Measurements from ENCODE around the gene RBM47. TPM values are rescaled to one million over a fixed set of nuclear protein-coding genes. Genes with fewer than 3 reads are reported as not detected.

RBM47 gene
- total RNA-seq, 1 donor from 2014 or later = 108 TPM

DNA sequence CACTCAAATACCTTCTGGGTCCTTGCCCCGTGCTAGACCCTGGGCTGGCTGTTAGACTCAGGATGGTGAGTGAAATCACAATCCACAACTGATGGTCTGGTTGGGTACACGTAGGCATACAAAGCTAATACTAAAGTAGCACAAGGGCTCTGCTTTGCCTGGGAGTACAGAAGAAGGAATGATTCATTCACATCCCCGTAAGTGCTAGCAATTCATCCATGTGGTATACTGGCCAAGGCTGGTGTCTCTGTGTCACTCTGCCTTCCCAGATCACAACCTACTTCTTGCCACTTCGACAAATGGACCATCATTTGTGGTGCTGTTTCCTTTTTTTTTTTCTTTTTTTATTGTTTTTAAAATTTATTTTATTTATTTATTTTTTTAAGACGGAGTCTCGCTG, 19.7 kb upstream of the RBM47 start:
- ATAC-seq (no peak), DNase-seq (no peak)
- no peak overlapping the region for H3K4me3 ChIP-seq
- peaks cover 6% of the 10 kb centered on the region for H3K4me1 ChIP-seq
- TF ChIP-seq, protein P1, sequence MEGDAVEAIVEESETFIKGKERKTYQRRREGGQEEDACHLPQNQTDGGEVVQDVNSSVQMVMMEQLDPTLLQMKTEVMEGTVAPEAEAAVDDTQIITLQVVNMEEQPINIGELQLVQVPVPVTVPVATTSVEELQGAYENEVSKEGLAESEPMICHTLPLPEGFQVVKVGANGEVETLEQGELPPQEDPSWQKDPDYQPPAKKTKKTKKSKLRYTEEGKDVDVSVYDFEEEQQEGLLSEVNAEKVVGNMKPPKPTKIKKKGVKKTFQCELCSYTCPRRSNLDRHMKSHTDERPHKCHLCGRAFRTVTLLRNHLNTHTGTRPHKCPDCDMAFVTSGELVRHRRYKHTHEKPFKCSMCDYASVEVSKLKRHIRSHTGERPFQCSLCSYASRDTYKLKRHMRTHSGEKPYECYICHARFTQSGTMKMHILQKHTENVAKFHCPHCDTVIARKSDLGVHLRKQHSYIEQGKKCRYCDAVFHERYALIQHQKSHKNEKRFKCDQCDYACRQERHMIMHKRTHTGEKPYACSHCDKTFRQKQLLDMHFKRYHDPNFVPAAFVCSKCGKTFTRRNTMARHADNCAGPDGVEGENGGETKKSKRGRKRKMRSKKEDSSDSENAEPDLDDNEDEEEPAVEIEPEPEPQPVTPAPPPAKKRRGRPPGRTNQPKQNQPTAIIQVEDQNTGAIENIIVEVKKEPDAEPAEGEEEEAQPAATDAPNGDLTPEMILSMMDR (IDR thresholded peaks at IDR 0.05) = no peak
- intact Hi-C loops (cut with DNase I) = no loop called here
- H3K9me3 ChIP-seq = no peaks in the 10 kb centered on the region
- H3K36me3 ChIP-seq = no peaks in the 10 kb centered on the region
- no peak overlapping the region for H3K27ac ChIP-seq
- H3K27me3 ChIP-seq (ENCODE audit: low read depth) = no peaks in the 10 kb centered on the region

DNA sequence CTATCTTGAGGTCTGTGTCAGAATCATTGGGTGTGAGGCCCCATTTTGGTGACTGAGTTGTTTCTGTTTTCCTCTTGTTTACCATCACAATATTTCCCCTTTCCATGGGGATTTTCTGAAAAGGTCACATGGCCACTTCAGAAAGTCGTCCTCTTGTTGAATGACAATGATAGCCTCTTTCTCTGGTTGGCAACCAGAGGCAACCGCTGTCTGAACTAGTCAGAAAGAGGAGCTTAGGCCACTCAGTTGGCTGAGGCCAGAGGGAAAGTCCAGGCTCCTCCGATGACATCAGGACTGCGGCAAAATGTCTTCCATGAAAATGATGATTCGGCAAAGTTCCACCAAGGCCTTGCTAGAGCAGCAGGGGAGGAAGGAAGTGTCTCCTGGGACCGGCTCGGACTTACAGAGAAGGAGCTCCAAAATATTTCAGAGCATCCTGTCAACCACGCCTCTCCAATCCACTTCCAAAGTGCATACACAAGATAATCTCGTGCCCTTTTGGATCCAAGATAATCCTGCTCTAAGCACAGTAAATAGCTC, 19.1 kb upstream of the RBM47 start:
- DNase-seq (no peak), ATAC-seq (peak; percentile 25 to 45)
- TF ChIP-seq, protein P1 (IDR thresholded peaks at IDR 0.05) = no peak
- H3K4me3 ChIP-seq = no peak overlapping the region
- no peaks in the 10 kb centered on the region for H3K36me3 ChIP-seq
- no peak overlapping the region for H3K27ac ChIP-seq
- H3K4me1 ChIP-seq = peaks cover 6% of the 10 kb centered on the region
- intact Hi-C loops (cut with DNase I) = no loop called here
- no peaks in the 10 kb centered on the region for H3K27me3 ChIP-seq (ENCODE audit: low read depth)
- H3K9me3 ChIP-seq = no peaks in the 10 kb centered on the region

DNA sequence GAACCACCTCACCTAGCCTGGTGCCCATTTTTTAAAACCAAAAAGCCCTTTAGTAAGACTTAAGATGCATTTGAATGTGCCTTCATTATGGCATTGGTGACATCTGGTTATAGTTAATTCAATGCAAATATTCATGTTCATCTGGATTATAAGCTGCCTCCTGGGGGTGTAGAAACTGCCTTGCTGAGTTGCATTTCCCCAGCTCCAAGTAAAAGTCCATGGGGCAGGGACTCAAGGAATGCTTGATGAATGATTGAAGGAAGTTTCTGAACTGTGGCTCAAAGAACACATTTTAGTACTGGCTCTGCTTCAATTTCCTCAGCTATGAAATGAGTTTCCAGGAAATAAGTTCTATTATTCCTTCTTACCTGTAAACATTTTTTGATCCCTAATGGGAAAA, 18.5 kb upstream of the RBM47 start:
- Histone ChIP-seq H3K4me3 (no peak overlapping the region), H3K27ac (no peak overlapping the region), H3K27me3 (ENCODE audit: low read depth) (no peaks in the 10 kb centered on the region), H3K9me3 (no peaks in the 10 kb centered on the region), H3K36me3 (no peaks in the 10 kb centered on the region), H3K4me1 (peaks cover 5% of the 10 kb centered on the region)
- intact Hi-C loops (cut with DNase I) = no loop called here
- ATAC-seq = no peak
- TF ChIP-seq, protein P1 (IDR thresholded peaks at IDR 0.05) = no peak
- DNase-seq = no peak

DNA sequence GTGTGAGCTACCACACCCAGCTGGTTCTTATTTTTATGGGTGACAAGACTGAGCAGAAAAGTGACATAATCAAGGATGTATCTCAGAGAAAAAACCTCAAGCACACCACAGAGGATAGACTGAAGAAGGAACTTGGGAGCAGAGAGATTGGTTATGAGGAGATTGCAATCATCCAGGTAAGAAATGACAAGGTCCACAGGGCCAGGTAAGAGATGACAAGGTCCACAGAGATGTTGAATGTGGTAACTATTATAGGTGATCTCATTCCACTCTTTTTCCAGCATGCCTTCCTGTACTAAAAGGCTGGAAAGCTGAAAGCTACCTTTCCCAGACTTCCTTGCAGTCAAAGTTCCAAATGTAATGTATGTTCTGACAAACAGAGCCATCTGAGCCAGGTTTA, 15.9 kb upstream of the RBM47 start:
- DNase-seq = no peak
- no peaks in the 10 kb centered on the region for H3K9me3 ChIP-seq
- intact Hi-C loops (cut with DNase I) = no loop called here
- TF ChIP-seq, protein P1 (IDR thresholded peaks at IDR 0.05) = no peak
- H3K4me3 ChIP-seq = no peak overlapping the region
- H3K27ac ChIP-seq = no peak overlapping the region
- no peak for ATAC-seq
- no peaks in the 10 kb centered on the region for H3K4me1 ChIP-seq
- no peaks in the 10 kb centered on the region for H3K36me3 ChIP-seq
- no peaks in the 10 kb centered on the region for H3K27me3 ChIP-seq (ENCODE audit: low read depth)

DNA sequence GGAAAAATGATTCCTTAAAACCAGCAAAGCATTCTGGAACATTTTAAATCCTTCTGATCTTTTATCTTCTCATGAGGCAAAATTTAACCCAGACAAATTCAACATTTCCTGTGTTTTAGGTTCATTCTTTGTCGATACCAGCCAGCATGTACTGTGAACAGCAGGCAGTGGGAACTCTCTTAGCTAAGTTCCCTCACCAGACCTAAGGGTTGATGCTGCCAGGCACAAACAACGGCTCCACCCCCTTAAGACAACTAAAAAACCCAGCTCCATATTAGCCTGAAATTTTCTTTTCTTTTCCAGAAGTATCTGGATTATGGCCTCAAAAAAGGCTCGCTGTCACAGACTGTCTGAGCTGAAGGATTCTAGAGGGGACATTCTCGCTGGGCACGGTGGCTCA, 2.4 kb upstream of the RBM47 start:
- Histone ChIP-seq H3K27ac (no peak overlapping the region), H3K36me3 (no peaks in the 10 kb centered on the region), H3K4me1 (peaks cover 11% of the 10 kb centered on the region), H3K27me3 (ENCODE audit: low read depth) (no peaks in the 10 kb centered on the region), H3K9me3 (no peaks in the 10 kb centered on the region), H3K4me3 (no peak overlapping the region)
- ATAC-seq = no peak
- intact Hi-C loops (cut with DNase I) = no loop called here
- TF ChIP-seq, protein P1 (IDR thresholded peaks at IDR 0.05) = no peak
- DNase-seq = no peak

Data from lower lobe of right lung (tissue), 2 donors.